Measurements from ENCODE around the gene MPPE1.

- TF ChIP-seq CTCF (IDR thresholded peaks at IDR 0.05) (no peak), POLR2A (IDR thresholded peaks at IDR 0.05) (no peak)
These were observed 48.5 kb upstream of the MPPE1 start for GRCh38 chr18:11956371-11957308.
